IMR-90 (cell line): ENCODE measurements around the gene MALSU1. TPM values are rescaled to one million over a fixed set of nuclear protein-coding genes. Genes with fewer than 3 reads are reported as not detected.

Experiments used
- polyA plus RNA-seq, 3 experiments: library from polyadenylated mRNA; depleted of rRNA; stranded (reverse); fragments of >200 nt; gene quantifications; 2 replicates each; pipeline ENCODE4 v1.2.3, GENCODE V29; 2012; ENCODE audit warnings: low replicate concordance in 1 of 3
- total RNA-seq: library from RNA; depleted of rRNA; stranded (reverse); fragments of >200 nt; gene quantifications from 2 replicates; pipeline ENCODE4 v1.2.3, GENCODE V29; 2012; rRNA removed

The MALSU1 gene
- total and polyA plus RNA-seq, 2 of the 4 experiments (the other 2 are of a cell fraction): 30.5 to 36.0 TPM

Other genes starting within 250 kb of the MALSU1 start
- gene KLHL7, start 193.6 kb upstream of the MALSU1 start, total RNA-seq: 29.2 and 44.4 TPM in 2 replicates
- 23.9 and 24.6 TPM in 2 replicates for gene KLHL7, start 193.6 kb upstream of the MALSU1 start, polyA plus RNA-seq (2012; rRNA removed)
- gene NUP42, start 117.3 kb upstream of the MALSU1 start, total RNA-seq: 17.2 and 22.6 TPM in 2 replicates
- 15.9 and 17.3 TPM in 2 replicates for gene NUP42, start 117.3 kb upstream of the MALSU1 start, polyA plus RNA-seq (2012; rRNA removed)
- gene GPNMB, start 52.6 kb upstream of the MALSU1 start, total RNA-seq: under 0.01 TPM in 1 of 2 replicates, not detected in the other
- gene GPNMB, start 52.6 kb upstream of the MALSU1 start, polyA plus RNA-seq (2012; rRNA removed): 0.14 TPM in 1 of 2 replicates, not detected in the other
- gene IGF2BP3, start 171.2 kb downstream of the MALSU1 start, total RNA-seq: 59.3 and 94.2 TPM in 2 replicates
- 47.6 and 50.9 TPM in 2 replicates for gene IGF2BP3, start 171.2 kb downstream of the MALSU1 start, polyA plus RNA-seq (2012; rRNA removed)
- gene TRA2A, start 232.6 kb downstream of the MALSU1 start, total RNA-seq: 36.4 and 44.3 TPM in 2 replicates
- 73.6 and 77.3 TPM in 2 replicates for gene TRA2A, start 232.6 kb downstream of the MALSU1 start, polyA plus RNA-seq (2012; rRNA removed)